ENCODE results near the gene CNOT6.

The CNOT6 gene

DNA sequence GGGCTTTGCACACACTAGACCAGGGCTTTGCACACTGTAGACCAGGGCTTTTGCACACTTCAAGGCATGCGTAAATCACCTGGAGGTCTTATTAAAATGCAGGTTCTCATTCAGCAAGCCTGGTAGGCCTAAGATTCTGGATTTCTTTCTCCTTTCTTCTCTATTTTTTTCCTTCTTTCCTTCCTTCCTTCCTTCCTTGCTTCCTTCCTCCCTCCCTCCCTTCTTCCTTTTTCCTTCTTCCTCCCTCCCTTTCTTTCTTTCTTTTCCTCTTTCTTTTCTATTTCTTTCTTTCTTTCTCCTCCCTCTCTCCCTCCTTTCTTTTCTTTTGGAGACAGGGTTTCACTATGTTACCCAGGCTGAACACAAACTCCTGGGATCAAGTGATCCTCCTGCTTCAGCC is 24.3 kb upstream of the CNOT6 start:
- CTCF ChIA-PET, result interaction anchor here (0.6 to 4.1 kb wide), 5 partner anchors 13 to 344 kb away, joined by 3 to 47 read pairs (median 11); no protein-coding TSS in a partner anchor

DNA sequence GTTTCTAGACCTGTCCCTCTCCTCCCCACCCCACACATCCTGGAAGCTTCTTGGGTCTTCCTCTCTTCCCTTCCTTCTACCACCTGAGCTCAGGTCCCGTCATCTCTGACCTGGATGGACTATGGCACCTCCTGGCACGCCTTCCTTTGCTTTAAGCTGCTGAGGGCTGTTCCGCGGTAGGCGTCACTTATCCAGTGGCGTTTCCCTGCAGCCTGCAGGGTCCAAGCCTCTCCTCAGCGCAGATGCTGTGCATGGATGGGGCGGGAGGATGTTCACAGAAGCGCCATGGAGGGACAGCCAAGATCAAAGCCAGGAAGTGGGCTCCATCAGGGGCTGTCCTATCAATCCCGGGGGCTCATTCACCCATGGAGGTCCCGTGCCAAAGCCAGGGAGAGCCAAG is 23.8 kb upstream of the CNOT6 start:
- ChIA-PET POLR2A (no interaction called here), CTCF (interaction anchor here (0.6 to 4.1 kb wide), 14 partner anchors 12 to 345 kb away, joined by 3 to 47 read pairs (median 6); no protein-coding TSS in a partner anchor)
- Histone ChIP-seq H3K27ac (ENCODE audit: extremely low read depth, low read depth, low read length) (no peak overlapping the region), H3K9me3 (ENCODE audit: control insufficient read depth, insufficient read depth, low read depth, low read length) (no peaks in the 10 kb centered on the region), H3K4me3 (ENCODE audit: low read depth, low read length) (no peak overlapping the region), H3K4me1 (ENCODE audit: control insufficient read depth, insufficient read depth, low read length) (no peaks in the 10 kb centered on the region), H3K36me3 (ENCODE audit: control insufficient read depth in 2 of 2, insufficient read depth in 1 of 2, low read length in 2 of 2) (no peaks in the 10 kb centered on the region)
- no peak for TF ChIP-seq CTCF (tag by site-specific recombination; IDR thresholded peaks at IDR 0.05)
- TF ChIP-seq KLF1 (tag by site-specific recombination; IDR thresholded peaks at IDR 0.05), result no peak
- TF ChIP-seq PATZ1 (tag by site-specific recombination; IDR thresholded peaks at IDR 0.05), result no peak

More for the DNA sequence above, 24.3 kb upstream of the CNOT6 start:
- H3K4me1 ChIP-seq (ENCODE audit: control insufficient read depth, insufficient read depth, low read length), result no peaks in the 10 kb centered on the region
- TF ChIP-seq ZNF768 (tag by site-specific recombination; IDR thresholded peaks at IDR 0.05), result no peak
- TF ChIP-seq ZNF488 (tag by site-specific recombination; IDR thresholded peaks at IDR 0.05), result no peak
- no peak for TF ChIP-seq FEZF1 (tag by site-specific recombination; IDR thresholded peaks at IDR 0.05)
- TF ChIP-seq ZNF239 (tag by site-specific recombination; IDR thresholded peaks at IDR 0.05), result no peak
- no peak for TF ChIP-seq GLI2 (tag by site-specific recombination; IDR thresholded peaks at IDR 0.05; ENCODE audit: borderline replicate concordance, low read depth)
- no peak for TF ChIP-seq ZBTB21 (tag by site-specific recombination; IDR thresholded peaks at IDR 0.05)
- TF ChIP-seq ZNF658 (tag by site-specific recombination; IDR thresholded peaks at IDR 0.05), result no peak
- TF ChIP-seq ZNF366 (tag by site-specific recombination; conservative IDR thresholded peaks at IDR 0.05), result peak; percentile 93
- no peaks in the 10 kb centered on the region for H3K36me3 ChIP-seq (ENCODE audit: control insufficient read depth in 2 of 2, insufficient read depth in 1 of 2, low read length in 2 of 2)
- POLR2A ChIA-PET, result no interaction called here
- H3K9me3 ChIP-seq (ENCODE audit: control insufficient read depth, insufficient read depth, low read depth, low read length), result no peaks in the 10 kb centered on the region
- no peak overlapping the region for H3K27ac ChIP-seq (ENCODE audit: extremely low read depth, low read depth, low read length)
- no peak overlapping the region for H3K4me3 ChIP-seq (ENCODE audit: low read depth, low read length)

GRCh38 chr5:180470966-180471582 is 23.1 kb upstream of the CNOT6 start:
- POLR2A ChIA-PET, result interaction anchor here (0.6 kb wide), 1 partner anchor 58 kb away, joined by 3 read pairs; no protein-coding TSS in a partner anchor
- no peaks in the 10 kb centered on the region for H3K9me3 ChIP-seq (ENCODE audit: control insufficient read depth, insufficient read depth, low read depth, low read length)
- no peak overlapping the region for H3K27ac ChIP-seq (ENCODE audit: extremely low read depth, low read depth, low read length)
- TF ChIP-seq, protein P1, sequence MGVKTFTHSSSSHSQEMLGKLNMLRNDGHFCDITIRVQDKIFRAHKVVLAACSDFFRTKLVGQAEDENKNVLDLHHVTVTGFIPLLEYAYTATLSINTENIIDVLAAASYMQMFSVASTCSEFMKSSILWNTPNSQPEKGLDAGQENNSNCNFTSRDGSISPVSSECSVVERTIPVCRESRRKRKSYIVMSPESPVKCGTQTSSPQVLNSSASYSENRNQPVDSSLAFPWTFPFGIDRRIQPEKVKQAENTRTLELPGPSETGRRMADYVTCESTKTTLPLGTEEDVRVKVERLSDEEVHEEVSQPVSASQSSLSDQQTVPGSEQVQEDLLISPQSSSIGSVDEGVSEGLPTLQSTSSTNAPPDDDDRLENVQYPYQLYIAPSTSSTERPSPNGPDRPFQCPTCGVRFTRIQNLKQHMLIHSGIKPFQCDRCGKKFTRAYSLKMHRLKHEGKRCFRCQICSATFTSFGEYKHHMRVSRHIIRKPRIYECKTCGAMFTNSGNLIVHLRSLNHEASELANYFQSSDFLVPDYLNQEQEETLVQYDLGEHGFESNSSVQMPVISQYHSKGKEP (tag by site-specific recombination; IDR thresholded peaks at IDR 0.05), result no peak
- no peak for TF ChIP-seq ZNF112 (tag by site-specific recombination; IDR thresholded peaks at IDR 0.05)
- TF ChIP-seq ZFP41 (tag by site-specific recombination; IDR thresholded peaks at IDR 0.05; ENCODE audit: borderline replicate concordance), result no peak
- 0 out of 2 replicates have a peak, but pooled peaks have one; percentile 14 for TF ChIP-seq ZNF10 (tag by site-specific recombination; IDR thresholded peaks at IDR 0.05)
- TF ChIP-seq KLF8 (tag by site-specific recombination; IDR thresholded peaks at IDR 0.05), result no peak
- TF ChIP-seq ZNF549 (tag by site-specific recombination; IDR thresholded peaks at IDR 0.05), result no peak
- TF ChIP-seq ZNF140 (tag by site-specific recombination; IDR thresholded peaks at IDR 0.05), result no peak
- no peak for TF ChIP-seq BCL11A (tag by site-specific recombination; IDR thresholded peaks at IDR 0.05; ENCODE audit: low read depth)
- peak; percentile 53 for TF ChIP-seq ZNF654 (tag by site-specific recombination; IDR thresholded peaks at IDR 0.05; ENCODE audit: low read depth)
- TF ChIP-seq CTCF (tag by site-specific recombination; IDR thresholded peaks at IDR 0.05), result peak; percentile 70
- 0 out of 2 replicates have a peak, but pooled peaks have one; percentile 18 for TF ChIP-seq ZNF335 (tag by site-specific recombination; conservative IDR thresholded peaks at IDR 0.05)
- H3K36me3 ChIP-seq (ENCODE audit: control insufficient read depth in 2 of 2, insufficient read depth in 1 of 2, low read length in 2 of 2), result no peaks in the 10 kb centered on the region
- H3K4me3 ChIP-seq (ENCODE audit: low read depth, low read length), result no peak overlapping the region
- CTCF ChIA-PET, result interaction anchor here (0.6 to 4.1 kb wide), 30 partner anchors 8 to 346 kb away, joined by 3 to 47 read pairs (median 4); no protein-coding TSS in a partner anchor
- no peaks in the 10 kb centered on the region for H3K4me1 ChIP-seq (ENCODE audit: control insufficient read depth, insufficient read depth, low read length)
